ENCODE measurements around the gene AGMAT.

DNA sequence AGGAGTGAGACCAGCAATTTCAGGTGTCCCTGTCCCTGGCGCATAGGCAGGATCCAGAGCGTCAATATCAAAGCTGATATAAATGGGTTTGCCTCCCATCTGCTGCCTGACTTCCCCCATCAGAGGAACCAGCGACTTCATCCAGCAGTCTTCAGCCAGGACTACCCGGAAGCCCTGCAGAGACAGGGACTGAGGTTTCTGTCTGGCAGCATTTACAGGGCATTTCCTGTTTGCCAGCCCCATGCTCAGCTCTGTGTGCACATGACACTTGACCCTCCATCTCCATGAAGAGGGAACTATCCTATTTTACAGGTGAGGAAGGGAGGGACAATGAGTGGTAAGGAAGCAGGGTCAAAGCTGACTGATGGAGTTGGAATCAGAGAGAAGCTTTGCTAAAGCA lies 7.2 kb downstream of the AGMAT start:
- TF ChIP-seq, protein P1, sequence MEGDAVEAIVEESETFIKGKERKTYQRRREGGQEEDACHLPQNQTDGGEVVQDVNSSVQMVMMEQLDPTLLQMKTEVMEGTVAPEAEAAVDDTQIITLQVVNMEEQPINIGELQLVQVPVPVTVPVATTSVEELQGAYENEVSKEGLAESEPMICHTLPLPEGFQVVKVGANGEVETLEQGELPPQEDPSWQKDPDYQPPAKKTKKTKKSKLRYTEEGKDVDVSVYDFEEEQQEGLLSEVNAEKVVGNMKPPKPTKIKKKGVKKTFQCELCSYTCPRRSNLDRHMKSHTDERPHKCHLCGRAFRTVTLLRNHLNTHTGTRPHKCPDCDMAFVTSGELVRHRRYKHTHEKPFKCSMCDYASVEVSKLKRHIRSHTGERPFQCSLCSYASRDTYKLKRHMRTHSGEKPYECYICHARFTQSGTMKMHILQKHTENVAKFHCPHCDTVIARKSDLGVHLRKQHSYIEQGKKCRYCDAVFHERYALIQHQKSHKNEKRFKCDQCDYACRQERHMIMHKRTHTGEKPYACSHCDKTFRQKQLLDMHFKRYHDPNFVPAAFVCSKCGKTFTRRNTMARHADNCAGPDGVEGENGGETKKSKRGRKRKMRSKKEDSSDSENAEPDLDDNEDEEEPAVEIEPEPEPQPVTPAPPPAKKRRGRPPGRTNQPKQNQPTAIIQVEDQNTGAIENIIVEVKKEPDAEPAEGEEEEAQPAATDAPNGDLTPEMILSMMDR (IDR thresholded peaks at IDR 0.05) = no peak
- TF ChIP-seq EP300 (IDR thresholded peaks at IDR 0.05) (no peak), POLR2A (IDR thresholded peaks at IDR 0.05) (no peak)

All from tibial nerve (tissue), 4 donors.